Measurements from ENCODE around the gene ABI3.
A peak's percentile ranks its signal among the peaks of the same experiment; 100 is the strongest.
"Not testable (repeated sequence)": the region's sequence is repeated elsewhere in the genome, so short reads cannot be mapped to it uniquely, and the experiment has no call there.

Gene ABI3

DNA sequence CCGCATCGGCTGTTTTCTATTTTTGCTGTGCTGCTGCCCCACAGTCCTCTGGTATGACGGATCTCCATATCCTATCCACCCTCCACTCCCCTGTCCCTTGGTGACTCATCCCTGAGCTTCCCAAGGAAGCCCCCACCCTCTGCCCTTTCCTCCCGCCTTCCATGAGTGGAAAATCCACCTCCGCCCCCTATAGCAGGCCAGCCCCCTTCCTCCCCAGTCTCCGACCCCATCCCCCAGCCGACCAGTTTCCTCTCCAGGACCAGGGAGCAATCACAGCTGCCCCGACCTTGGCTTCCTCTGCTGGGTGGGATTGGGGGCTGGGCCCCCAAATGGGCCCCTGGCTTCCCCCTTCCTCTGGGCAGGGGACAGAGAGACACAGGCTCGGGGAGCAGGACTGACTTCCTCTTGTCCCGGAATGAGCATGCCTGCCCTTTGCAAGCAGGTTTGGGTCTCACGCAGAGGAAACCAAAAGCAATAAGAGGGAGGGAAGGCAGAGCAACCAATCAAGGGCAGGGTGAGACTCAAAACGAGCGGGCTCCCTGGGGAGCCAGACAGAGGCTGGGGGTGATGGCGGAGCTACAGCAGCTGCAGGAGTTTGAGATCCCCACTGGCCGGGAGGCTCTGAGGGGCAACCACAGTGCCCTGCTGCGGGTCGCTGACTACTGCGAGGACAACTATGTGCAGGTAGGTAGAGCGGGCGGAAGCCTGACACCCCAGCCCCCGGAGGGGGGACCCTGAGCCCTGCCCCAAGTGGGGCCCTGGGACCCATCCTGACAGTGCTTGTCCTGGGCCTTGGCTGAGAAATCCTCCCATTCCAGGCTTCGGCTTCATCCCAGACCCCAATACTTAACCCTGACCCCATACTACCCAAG, at the start of gene ABI3, which contains the start of gene GNGT2:
Gene ABI3 (plus strand): TSS at position 550 of the 872 bp plus-strand sequence. CDS start 18 bp downstream, at position 568.
Gene GNGT2 (minus strand): TSS at position 417 of the 872 bp plus-strand sequence. CDS start 3,152 bp downstream, outside the sequence.
- no peak for DNase-seq

DNA sequence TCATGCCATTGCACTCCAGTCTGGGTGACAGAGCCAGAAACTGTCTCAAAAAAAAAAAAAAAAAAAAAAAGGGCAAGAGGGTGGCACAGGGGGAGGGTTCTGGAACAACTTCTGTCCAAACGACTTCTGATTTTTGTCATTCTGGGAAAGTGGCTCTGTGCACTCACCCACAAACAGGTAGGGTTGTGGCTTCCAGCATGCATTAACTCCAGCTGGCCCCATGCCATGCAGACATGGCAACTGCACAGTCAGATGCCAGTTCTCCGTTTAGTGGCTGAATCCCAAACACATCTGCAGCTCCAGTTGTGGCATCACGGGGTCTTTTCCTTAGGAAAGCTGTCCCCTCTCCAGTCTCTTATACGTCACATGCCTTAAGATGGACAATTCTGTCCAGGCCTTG, 47.6 kb upstream of the ABI3 start:
- DNase-seq, result no peak

DNA sequence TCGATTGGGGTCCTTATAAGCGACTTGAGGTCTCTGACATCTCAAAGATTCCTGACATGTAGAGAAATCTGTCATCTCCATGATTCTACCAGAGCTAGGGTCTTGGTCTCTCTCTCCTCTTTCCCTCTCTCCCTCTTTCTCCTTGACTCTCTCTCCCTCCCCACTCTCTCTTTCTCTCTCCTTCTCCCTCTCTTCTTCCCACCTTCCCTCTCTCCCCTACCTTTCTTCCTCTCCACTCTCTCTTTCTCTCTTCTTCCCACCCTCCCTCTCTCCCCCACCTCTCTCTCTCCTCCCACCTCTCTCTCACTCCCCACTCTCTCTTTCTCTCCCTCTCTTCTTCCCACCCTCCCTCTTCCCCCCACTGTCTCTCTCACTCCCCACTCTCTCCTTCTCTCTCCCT, 45.4 kb upstream of the ABI3 start:
- no peak for DNase-seq

GRCh38 chr17:49168706-49169105, 41.8 kb upstream of the ABI3 start:
- no peak for DNase-seq

DNA sequence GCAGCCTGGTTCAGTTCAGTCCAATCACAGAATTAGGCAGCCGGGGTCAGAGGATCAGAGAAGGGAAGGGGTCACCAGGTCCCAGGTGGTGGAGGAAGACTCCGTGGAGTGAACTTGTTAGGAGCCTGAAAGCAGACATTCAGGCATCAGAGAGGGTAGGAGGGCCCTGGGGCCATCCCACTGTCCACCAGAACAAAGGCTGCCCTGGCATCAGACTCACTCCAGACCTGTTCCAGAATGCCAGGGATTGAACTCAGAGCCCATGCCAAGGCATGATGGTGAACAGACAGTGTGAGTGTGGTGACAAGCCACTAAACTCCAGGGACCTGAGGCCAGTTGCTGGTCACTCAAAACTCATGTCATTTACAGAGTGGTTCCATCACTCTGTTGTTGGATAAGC, 40.3 kb upstream of the ABI3 start:
- DNase-seq, result no peak

DNA sequence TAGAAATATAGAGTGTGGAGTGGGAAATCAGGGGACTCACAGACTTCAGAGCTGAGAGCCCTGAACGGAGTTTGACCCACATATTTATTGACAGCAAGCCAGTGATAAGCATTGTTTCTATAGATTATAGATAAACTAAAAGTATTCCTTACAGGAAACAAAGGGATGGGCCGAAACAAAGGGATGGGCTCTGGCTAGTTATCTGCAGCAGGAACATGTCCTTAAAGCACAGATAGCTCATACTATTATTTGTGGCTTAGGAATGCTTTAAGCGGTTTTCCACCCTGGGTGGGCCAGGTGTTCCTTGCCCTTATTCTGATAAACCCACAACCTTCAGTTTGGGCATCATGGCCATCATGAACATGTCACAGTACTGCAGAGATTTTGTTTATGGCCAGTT, 39.8 kb upstream of the ABI3 start:
- not testable (repeated sequence) for DNase-seq

DNA sequence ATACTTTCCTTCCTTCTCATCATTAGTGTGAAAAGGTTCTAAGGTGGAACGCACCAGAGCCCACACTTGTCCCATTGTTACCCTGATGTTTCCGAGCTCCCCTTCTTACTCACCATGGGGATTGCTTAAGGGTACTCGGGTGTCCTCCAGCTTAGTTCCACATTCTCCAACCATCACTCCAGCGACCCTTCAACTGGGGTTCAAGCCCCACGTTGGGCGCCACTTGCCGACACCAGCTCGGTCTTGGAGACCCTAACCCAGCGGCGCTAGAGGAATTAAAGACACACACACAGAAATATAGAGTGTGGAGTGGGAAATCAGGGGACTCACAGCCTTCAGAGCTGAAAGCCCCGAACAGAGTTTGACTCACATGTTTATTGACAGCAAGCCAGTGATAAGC, 34.5 kb upstream of the ABI3 start:
- DNase-seq, result not testable (repeated sequence)

DNA sequence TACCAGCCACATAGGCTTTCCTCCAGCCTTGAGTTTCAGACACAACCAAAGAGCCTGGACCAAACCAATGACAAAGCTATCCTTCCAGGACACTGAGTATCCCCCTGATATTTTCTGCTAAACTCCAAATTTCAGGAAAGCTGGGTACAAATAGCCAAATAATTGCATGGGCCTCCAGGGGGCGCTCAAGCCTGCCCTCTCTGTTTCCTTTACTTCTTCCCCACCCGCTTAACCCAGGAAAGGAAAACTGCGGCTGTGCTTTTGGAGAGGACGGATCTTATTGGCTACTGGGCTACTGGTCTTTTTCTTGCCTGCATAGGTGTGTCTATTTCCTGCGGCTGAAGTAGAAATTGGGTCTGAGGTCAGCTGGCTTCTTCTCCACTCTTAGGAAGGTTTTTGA, 30.2 kb upstream of the ABI3 start:
- peak; percentile 80 for DNase-seq

DNA sequence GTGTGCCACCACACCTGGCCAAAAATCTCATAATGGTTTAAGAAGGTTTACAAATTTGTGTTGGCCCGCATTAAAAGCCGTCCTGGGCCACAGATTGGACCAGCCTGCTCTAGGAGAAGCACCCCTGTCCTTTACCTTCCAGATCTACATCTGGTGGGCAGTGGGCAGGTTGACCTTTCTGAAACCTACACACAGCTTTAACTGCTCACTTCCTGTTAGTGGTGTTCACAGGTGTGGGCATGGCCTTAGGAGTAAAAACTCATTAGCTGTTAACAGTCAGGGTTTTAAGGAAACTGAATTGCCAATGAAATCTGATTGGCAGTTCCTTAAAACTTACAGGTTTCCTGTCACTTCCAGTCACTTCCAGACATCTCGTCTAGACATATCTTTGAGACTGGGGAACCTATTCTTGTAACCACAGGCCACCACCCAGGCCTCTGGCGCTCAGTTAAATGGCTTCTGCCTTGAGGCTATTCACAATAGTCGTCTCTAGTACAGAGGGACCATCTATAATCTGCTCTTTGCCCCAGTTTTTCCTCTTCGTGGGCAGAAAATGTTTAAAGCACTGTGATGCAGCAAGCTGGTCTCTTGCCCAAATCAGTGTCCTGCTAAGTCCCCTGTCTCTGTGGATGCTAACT, 29.4 kb upstream of the ABI3 start:
- no peak for DNase-seq

- no peak for DNase-seq
These were observed 27.2 kb upstream of the ABI3 start for GRCh38 chr17:49183341-49183740.

DNA sequence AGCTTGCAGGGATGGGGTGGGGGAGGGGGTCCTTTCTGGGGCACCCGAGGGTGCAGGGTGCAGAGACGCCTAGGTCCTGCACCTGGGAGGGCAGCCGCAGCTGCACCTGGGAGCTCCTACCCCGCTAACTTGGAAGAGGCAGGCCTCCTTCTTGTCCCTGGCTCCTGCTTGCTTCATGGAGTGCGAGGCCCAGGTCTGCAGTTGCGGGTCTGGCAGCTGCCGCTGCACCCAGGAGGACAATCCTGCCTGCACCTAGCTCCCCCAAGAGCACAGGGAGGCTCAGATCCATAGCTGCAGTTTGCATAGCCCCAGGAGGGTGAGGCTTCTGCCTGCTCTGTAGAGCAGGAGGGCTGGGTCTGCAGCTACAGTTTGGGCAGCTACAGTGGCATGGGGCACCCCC, 26.7 kb upstream of the ABI3 start:
- DNase-seq, result no peak

DNA sequence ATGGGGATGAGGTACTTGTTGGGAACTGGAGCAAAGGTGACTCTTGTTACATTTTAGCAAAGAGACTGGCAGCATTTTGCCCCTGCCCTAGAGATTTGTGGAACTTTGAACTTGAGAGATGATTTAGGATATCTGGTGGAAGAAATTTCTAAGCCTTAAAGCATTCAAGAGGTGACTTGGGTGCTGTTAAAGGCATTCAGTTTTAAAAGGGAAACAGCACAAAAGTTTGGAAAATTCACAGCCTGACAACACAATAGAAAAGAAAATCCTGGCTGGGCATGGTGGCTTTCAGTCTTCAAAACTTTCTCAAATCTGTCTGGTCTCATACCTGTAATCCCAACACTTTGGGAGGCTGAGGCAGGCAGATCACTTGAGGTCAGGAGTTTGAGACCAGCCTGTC, 26.0 kb upstream of the ABI3 start:
- not testable (repeated sequence) for DNase-seq

DNA sequence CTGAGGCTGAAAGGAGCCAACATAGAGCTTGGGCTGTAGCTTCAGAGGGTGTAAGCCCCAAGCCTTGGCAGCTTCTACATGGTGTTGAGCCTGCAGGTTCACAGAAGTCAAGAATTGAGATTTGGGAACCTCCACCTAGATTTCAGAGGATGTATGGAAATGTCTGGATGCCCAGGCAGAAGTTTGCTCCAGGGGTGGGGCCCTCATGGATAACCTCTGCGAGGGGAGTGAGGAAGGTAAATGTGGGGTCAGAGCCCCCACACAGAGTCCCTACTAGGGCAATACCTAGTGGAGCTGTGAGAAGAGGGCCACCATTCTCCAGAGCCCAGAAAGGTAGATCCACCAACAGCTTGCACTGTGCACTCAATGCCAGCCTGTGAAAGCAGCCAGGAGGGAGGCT, 25.1 kb upstream of the ABI3 start:
- DNase-seq, result not testable (repeated sequence)

- no peak for DNase-seq
These were observed 23.2 kb upstream of the ABI3 start for GRCh38 chr17:49187301-49187700.

DNA sequence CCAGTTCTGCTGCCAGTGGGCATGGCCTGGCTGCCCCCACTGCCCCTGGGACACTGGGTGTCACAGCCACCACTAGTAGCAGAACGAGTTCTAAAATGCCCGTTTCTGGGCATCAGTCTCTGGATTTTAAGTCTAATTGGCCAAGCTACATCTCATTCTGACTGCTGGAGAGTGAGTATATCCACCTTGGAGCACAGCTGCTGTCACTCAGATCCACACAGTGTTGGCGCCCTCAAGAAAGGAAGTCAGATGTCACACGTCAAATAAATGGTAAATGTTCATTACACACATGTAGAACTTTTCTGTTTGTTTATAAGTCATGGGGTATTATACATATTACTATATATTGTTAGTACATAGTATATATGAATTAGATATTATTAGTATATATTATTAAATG, 19.6 kb upstream of the ABI3 start:
- peak; percentile 19 for DNase-seq

GRCh38 chr17:49191409-49191916, 19.0 kb upstream of the ABI3 start:
- no peak for DNase-seq

- peak; percentile 95 for DNase-seq
These were observed 18.4 kb upstream of the ABI3 start for GRCh38 chr17:49191917-49192741.

DNA sequence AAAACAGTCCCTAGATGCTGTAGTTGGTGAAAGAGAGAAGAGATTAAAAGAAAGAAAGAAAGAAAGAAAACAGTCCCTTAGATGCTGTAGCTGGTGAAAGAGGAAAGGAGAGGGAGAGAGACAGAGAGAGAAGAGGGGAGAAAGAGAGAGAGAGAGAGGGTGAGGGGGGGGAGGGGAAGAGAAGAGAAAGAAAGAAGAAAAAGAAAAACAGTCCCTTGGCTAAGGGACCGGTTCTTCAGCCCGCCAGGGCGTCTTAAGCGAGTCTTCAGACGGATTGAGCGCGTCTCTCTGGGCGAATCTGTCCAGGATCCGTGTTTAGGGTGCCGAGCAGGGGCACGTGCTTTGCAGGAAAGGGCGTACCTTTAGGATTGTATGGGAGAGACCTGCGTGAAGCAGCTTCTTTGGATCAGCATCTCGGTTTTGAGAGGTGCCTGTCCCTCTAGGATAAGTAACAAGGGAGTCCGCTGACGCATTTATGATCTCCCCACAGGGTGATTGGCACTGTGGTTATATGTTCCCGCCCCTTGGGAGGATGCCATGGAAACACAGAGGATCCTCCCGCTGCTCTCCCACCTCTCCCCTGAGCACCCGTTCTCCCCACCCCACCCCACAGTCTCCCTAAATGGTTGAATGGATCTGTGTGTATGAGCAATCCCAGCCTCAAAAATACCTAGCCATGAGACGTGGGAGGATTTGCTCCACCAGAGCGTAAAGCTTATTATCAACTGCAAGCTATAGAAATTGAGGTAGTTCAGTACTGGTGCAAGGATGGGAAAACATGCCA, 16.8 kb upstream of the ABI3 start:
- peak; percentile 87 for DNase-seq

DNA sequence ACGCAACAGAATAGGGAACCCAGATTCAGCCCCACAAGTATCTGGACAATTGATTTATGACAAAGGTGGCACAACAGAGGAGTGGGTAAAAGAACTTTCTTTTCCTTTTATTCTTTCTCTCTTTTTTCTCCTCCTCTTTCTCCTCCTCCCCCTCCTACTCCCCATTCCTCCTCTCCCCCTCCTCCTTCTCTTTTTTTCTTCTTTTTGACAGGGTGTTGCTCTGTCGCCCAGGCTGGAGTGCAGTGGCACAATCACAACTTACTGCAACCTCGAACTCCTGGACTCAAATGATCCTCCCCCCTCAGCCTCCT, 16.3 kb upstream of the ABI3 start:
- no peak for DNase-seq

- DNase-seq, result no peak
These were observed 14.8 kb upstream of the ABI3 start for GRCh38 chr17:49195751-49196150.

GRCh38 chr17:49196520-49196919, 14.0 kb upstream of the ABI3 start:
- no peak for DNase-seq

GRCh38 chr17:49197346-49197998, 13.0 kb upstream of the ABI3 start:
- no peak for DNase-seq

All from hematopoietic multipotent progenitor cell treated with erythropoietin and hydrocortisone succinate and interleukin-3 and kit ligand, for 6 days (in vitro differentiated cells).